Small intestine (tissue), 7 donors: ENCODE data around the gene NDUFV2. TPM values are rescaled to one million over a fixed set of nuclear protein-coding genes. Genes with fewer than 3 reads are reported as not detected.
"Not testable (repeated sequence)": the region's sequence is repeated elsewhere in the genome, so short reads cannot be mapped to it uniquely, and the experiment has no call there.

ENCODE experiments used
- DNase-seq, 2 donors: peaks; one replicate each; pipeline versions ENCODE4 v3.0.0 to v3.0.0-alpha.2; 2013
- FAIRE-seq: peaks from 2 replicates; lab custom pipeline; 2012; peaks lifted over from hg19 to GRCh38; lab: Jason Lieb, UNC
- H3K27ac ChIP-seq, 3 donors: one replicate each; pipeline ENCODE4 v1.5.1; 2013; ENCODE audit warnings: low read length in 2 of 3, mild to moderate bottlenecking in 2 of 3, control low read depth in 1 of 3, inconsistent platforms in 1 of 3, low read depth in 1 of 3, moderate library complexity in 1 of 3
- H3K27me3 ChIP-seq, 3 donors: one replicate each; pipeline ENCODE4 v1.6.1; 2013; ENCODE audit warnings: low read length in 3 of 3, inconsistent platforms in 1 of 3; ENCODE audit not compliant: control insufficient read depth in 3 of 3, insufficient read depth in 3 of 3
- H3K36me3 ChIP-seq, 3 donors: one replicate each; pipeline ENCODE4 v1.6.1; 2013; ENCODE audit warnings: low read length in 3 of 3, inconsistent platforms in 1 of 3, low read depth in 1 of 3, mild to moderate bottlenecking in 1 of 3, moderate library complexity in 1 of 3; ENCODE audit not compliant: control insufficient read depth in 3 of 3, insufficient read depth in 2 of 3
- H3K4me1 ChIP-seq, 3 donors: one replicate each; pipeline ENCODE4 v1.6.1; 2013; ENCODE audit warnings: low read length in 2 of 3, inconsistent platforms in 1 of 3, low read depth in 1 of 3, mild to moderate bottlenecking in 1 of 3, moderate library complexity in 1 of 3; ENCODE audit not compliant: control insufficient read depth in 3 of 3, insufficient read depth in 2 of 3
- H3K4me3 ChIP-seq, 3 donors: one replicate each; pipeline ENCODE4 v1.5.1; 2013; ENCODE audit warnings: low read length in 3 of 3, control low read depth in 1 of 3, inconsistent platforms in 1 of 3, low read depth in 1 of 3, mild to moderate bottlenecking in 1 of 3, moderate library complexity in 1 of 3
- H3K9me3 ChIP-seq, 2 donors: one replicate each; pipeline ENCODE4 v1.6.1; 2013; ENCODE audit warnings: low read depth in 1 of 2, low read length in 1 of 2; ENCODE audit not compliant: control insufficient read depth in 2 of 2, insufficient read depth in 1 of 2
- WGBS, 3 donors: extraction: QIAGEN DNeasy Blood & Tissue Kit; methylation state at CpG; one replicate each; pipeline ENCODE4 v1.1.7; 2013; 5-methylcytosine and 5-hydroxymethylcytosine counted together
- polyA plus RNA-seq, 4 donors: library from polyadenylated mRNA; stranded (reverse) in 3 of 4; unstranded in 1 of 4; fragments of 200-250 nt in 3 of 4; fragments of 120-200 nt in 1 of 4; gene quantifications; one replicate each; pipeline versions ENCODE4 v1.2.1 to v1.2.3, GENCODE V29; 2013
- donor health status: healthy with polysubstance abuse.
- donor health status: control.
- donor health status: control.
- donor health status: Bipolar disorder and iron deficiency.
- donor health status: healthy.

Gene NDUFV2
- polyA plus RNA-seq, 4 donors: 125 to 300 (median 208) TPM

DNA sequence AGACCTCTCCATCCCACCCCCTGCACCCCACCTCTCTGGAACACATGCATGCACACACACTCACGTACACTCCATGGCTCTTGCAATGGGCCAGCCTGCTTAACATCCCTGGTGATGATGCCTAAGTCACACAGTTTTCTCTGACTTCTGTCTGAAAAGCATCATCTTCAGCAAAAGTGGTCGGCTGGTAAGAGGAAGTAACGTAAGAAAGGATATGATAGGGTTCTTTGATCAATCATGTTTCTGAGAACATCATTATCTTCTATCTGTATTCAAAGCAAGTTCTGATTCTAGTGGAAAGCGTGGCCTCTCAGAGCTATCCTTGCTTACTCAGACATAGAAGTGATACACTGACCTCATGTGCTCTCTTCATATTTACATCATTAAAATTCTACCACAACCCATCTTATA, 11.4 kb upstream of the NDUFV2 start:
- Histone ChIP-seq H3K9me3 (no peaks in the 10 kb centered on the region), H3K4me3 (no peak overlapping the region), H3K4me1 (peaks cover 0 to 17% (median 2%) of the 10 kb centered on the region in 3 donors), H3K36me3 (no peaks in the 10 kb centered on the region), H3K27me3 (no peaks in the 10 kb centered on the region), H3K27ac (no peak overlapping the region)
- WGBS, 3 donors: 75 to 85% (median 76%) methylated on average over 4 of the region's 4 CpGs
- FAIRE-seq (no peak), DNase-seq (no peak)

GRCh38 chr18:9092665-9093064, 9.8 kb upstream of the NDUFV2 start:
- Histone ChIP-seq H3K4me1 (peaks cover 0 to 17% (median 2%) of the 10 kb centered on the region in 3 donors), H3K27me3 (no peaks in the 10 kb centered on the region), H3K27ac (no peak overlapping the region), H3K4me3 (no peak overlapping the region), H3K9me3 (no peaks in the 10 kb centered on the region), H3K36me3 (no peaks in the 10 kb centered on the region)
- FAIRE-seq (no peak), DNase-seq (no peak)
- WGBS, 3 donors: 64 to 81% (median 69%) methylated on average over 2 of the region's 2 CpGs

GRCh38 chr18:9093109-9093508, 9.4 kb upstream of the NDUFV2 start:
- WGBS, 3 donors: 74 to 93% (median 87%) methylated on average over 3 of the region's 3 CpGs
- peaks cover 0 to 17% (median 2%) of the 10 kb centered on the region in 3 donors for H3K4me1 ChIP-seq
- not testable (repeated sequence) for H3K36me3 ChIP-seq, H3K27me3 ChIP-seq, FAIRE-seq, H3K27ac ChIP-seq, H3K4me3 ChIP-seq, H3K9me3 ChIP-seq, DNase-seq

DNA sequence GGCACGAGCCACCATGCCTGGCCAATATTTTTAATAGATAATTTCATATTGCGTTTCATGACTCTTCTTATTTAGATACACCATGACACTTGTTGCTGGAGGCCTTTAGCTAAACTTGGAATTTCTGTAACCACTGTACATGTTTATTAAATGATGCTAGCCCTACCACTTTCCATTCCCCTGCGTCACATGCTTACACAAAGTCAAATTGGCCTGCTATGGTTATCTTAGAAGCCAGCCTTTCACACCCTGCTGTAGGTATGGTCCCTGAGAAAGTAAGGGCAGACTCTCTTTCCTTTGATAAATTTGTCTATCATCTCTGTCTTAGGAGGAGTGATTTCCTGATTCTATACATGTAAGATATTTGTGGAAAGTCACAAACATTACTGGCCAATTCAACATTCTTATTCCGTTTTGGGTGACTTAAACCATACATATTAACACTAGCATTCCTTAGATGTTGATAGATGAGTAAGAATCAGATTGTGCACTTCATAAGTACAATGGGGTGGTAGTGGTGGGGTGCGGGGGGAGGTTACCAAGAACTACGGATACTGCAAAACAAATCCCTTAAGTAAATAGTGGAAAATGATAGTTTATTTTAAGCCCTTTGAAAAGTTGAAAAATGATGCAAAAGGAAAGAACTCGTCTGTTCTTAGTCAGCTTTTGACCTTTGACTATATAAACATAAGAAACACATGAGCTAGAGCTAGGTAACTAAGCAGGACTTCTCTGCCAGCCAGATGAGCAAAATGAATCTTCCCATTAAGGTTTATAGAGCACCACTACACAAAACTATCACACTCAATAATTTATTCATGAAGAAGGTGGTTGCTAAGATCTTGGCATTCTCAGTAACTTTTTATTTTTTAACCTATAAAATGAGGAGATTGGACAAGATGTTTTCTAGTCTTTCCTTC, 7.9 kb upstream of the NDUFV2 start:
- Histone ChIP-seq H3K36me3 (no peaks in the 10 kb centered on the region), H3K4me3 (no peak overlapping the region), H3K9me3 (no peaks in the 10 kb centered on the region), H3K27ac (peak overlapping the region in 2 of 3 donors; percentile 2 to 87), H3K27me3 (no peaks in the 10 kb centered on the region), H3K4me1 (peaks cover 0 to 17% (median 2%) of the 10 kb centered on the region in 3 donors)
- WGBS, 3 donors: 55 to 62% (median 57%) methylated on average over 7 of the region's 7 CpGs
- FAIRE-seq: no peak
- peak in 1 of 2 donors; percentile 46 for DNase-seq

- WGBS, 3 donors: 47 to 77% (median 56%) methylated on average over 9 of the region's 9 CpGs
- Histone ChIP-seq H3K9me3 (no peaks in the 10 kb centered on the region), H3K4me1 (peaks cover 0 to 17% (median 2%) of the 10 kb centered on the region in 3 donors), H3K27me3 (no peaks in the 10 kb centered on the region), H3K4me3 (no peak overlapping the region), H3K36me3 (no peaks in the 10 kb centered on the region), H3K27ac (peak overlapping the region in 2 of 3 donors; percentile 44 to 87)
- peak; percentile 28 to 50 for DNase-seq
- no peak for FAIRE-seq
Measured at GRCh38 chr18:9095297-9096006, 7.0 kb upstream of the NDUFV2 start.

DNA sequence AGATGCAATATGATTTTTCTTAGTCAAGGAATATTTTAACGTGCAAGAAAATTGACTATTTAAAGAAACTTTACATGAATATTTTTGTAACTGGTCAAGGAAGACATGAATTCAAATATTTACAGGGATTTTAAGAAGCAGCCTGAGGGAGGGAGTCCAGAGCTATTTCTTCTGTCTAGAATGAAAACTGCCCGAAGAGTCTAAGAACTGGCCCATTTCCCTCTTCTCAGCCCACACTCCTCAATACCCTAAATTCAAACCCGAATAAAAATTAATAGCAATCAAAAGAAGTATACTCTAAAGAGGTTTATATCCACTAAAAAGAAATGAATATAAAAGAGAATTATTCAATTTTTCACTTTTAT, 6.5 kb upstream of the NDUFV2 start:
- Histone ChIP-seq H3K27me3 (no peaks in the 10 kb centered on the region), H3K4me3 (no peak overlapping the region), H3K36me3 (no peaks in the 10 kb centered on the region), H3K27ac (no peak overlapping the region), H3K4me1 (peaks cover 0 to 17% (median 2%) of the 10 kb centered on the region in 3 donors), H3K9me3 (no peaks in the 10 kb centered on the region)
- 70 to 85% (median 77%) methylated on average over 3 of the region's 3 CpGs for WGBS, 3 donors
- no peak for FAIRE-seq
- DNase-seq: no peak

- FAIRE-seq: no peak
- WGBS, 3 donors: 82 to 89% (median 87%) methylated on average over 2 of the region's 2 CpGs
Measured at GRCh38 chr18:9096685-9097084, 5.8 kb upstream of the NDUFV2 start.

DNA sequence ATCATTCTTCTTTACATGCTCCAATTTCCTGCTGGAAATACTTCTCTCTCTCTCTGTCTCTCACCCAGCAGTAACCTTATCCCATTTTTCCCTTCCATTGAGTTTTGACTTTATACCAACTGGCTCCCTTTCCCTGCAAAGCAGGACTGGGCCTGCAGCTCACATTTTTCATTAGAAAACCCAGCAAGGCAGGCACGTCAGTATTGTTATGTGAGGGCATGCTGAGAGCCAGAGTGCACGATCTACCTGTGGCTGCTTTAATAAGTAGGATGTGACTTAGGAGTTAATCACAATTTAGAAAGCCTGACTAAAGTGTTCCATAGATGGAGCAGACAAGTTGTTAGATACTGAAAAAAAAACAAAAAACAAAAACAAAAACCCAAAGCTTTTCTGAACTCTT, 5.2 kb upstream of the NDUFV2 start:
- 84 to 88% (median 87%) methylated on average over 2 of the region's 2 CpGs for WGBS, 3 donors
- H3K27ac ChIP-seq: no peak overlapping the region
- no peaks in the 10 kb centered on the region for H3K27me3 ChIP-seq
- FAIRE-seq (no peak), DNase-seq (no peak)
- no peaks in the 10 kb centered on the region for H3K9me3 ChIP-seq
- H3K4me3 ChIP-seq: no peak overlapping the region
- H3K4me1 ChIP-seq: peaks cover 0 to 17% (median 5%) of the 10 kb centered on the region in 3 donors
- H3K36me3 ChIP-seq: no peaks in the 10 kb centered on the region

More at GRCh38 chr18:9096685-9097084, 5.8 kb upstream of the NDUFV2 start:
- Histone ChIP-seq H3K27ac (no peak overlapping the region), H3K9me3 (no peaks in the 10 kb centered on the region), H3K27me3 (no peaks in the 10 kb centered on the region), H3K4me1 (peaks cover 0 to 17% (median 5%) of the 10 kb centered on the region in 3 donors), H3K4me3 (no peak overlapping the region), H3K36me3 (no peaks in the 10 kb centered on the region)
- no peak for DNase-seq
